CD14-positive monocyte (primary cell): Measurements from ENCODE around the gene INPP4B. TPM values are rescaled to one million over a fixed set of nuclear protein-coding genes. Genes with fewer than 3 reads are reported as not detected.

Source experiments
- DNase-seq, 3 donors: peaks; one replicate each; pipeline ENCODE4 v3.0.0-alpha.2; 2011 to 2022
- H2AFZ ChIP-seq: 2 replicates; pipeline ENCODE4 v1.6.0; 2012; ENCODE audit warnings: mild to moderate bottlenecking, low read depth, low read length, inconsistent platforms; ENCODE audit not compliant: insufficient read depth, poor library complexity, severe bottlenecking
- H3K27ac ChIP-seq, 2 donors: 1 replicate in 1 of 2; 2 replicates in 1 of 2; pipeline ENCODE4 v1.5.1; 2012 to 2013; ENCODE audit warnings: low read length in 2 of 2, control low read depth in 1 of 2, inconsistent platforms in 1 of 2, low read depth in 1 of 2, mild to moderate bottlenecking in 1 of 2
- H3K27me3 ChIP-seq, 2 donors: one replicate each; pipeline versions ENCODE4 v1.6.0 to v1.6.1; 2011 to 2013; ENCODE audit warnings: low read length in 2 of 2; ENCODE audit not compliant: control insufficient read depth in 2 of 2, insufficient read depth in 2 of 2
- H3K36me3 ChIP-seq, 2 donors: replicated peaks in 1 of 2; 1 replicate in 1 of 2; 2 replicates in 1 of 2; pipeline versions ENCODE4 v1.5.1 to v1.6.1; 2012 to 2013; ENCODE audit warnings: low read length in 2 of 2, control low read depth in 1 of 2, inconsistent platforms in 1 of 2, mild to moderate bottlenecking in 1 of 2; ENCODE audit not compliant: insufficient read depth in 2 of 2, control insufficient read depth in 1 of 2
- H3K4me1 ChIP-seq, 2 donors: 1 replicate in 1 of 2; 2 replicates in 1 of 2; pipeline versions ENCODE4 v1.5.1 to v1.6.1; 2012 to 2013; ENCODE audit warnings: low read length in 2 of 2, control low read depth in 1 of 2, inconsistent platforms in 1 of 2, mild to moderate bottlenecking in 1 of 2, moderate library complexity in 1 of 2; ENCODE audit not compliant: insufficient read depth in 2 of 2, control insufficient read depth in 1 of 2
- H3K4me2 ChIP-seq: replicated peaks from 2 replicates; pipeline ENCODE3; 2012; ENCODE audit warnings: low read length, moderate library complexity, mild to moderate bottlenecking; ENCODE audit not compliant: poor library complexity, severe bottlenecking; ENCODE audit errors: extremely low read depth
- H3K4me3 ChIP-seq, 3 experiments: fragments of 200-600 bp in 1 of 3; sonication (generic) in 1 of 3; replicated peaks in 1 of 3; 1 replicate in 2 of 3; 2 replicates in 1 of 3; pipeline ENCODE4 v1.5.1; 2011 to 2013; ENCODE audit warnings: low read length in 3 of 3, mild to moderate bottlenecking in 3 of 3, control low read depth in 2 of 3, low read depth in 2 of 3, inconsistent platforms in 1 of 3, moderate library complexity in 1 of 3
- H3K79me2 ChIP-seq: 2 replicates; pipeline ENCODE4 v1.6.0; 2012; ENCODE audit warnings: mild to moderate bottlenecking, control low read depth, inconsistent platforms, low read length, moderate library complexity; ENCODE audit not compliant: insufficient read depth
- H3K9ac ChIP-seq: 2 replicates; pipeline ENCODE4 v1.6.0; 2017; ENCODE audit warnings: low read length, mild to moderate bottlenecking; ENCODE audit not compliant: insufficient read depth, poor library complexity, severe bottlenecking
- H3K9me3 ChIP-seq, 2 donors: replicated peaks in 1 of 2; 1 replicate in 1 of 2; 2 replicates in 1 of 2; pipeline versions ENCODE4 v1.5.1 to v1.6.1; 2012 to 2013; ENCODE audit warnings: low read length in 2 of 2, control low read depth in 1 of 2; ENCODE audit not compliant: control insufficient read depth in 1 of 2, insufficient read depth in 1 of 2
- H4K20me1 ChIP-seq: 2 replicates; pipeline ENCODE4 v1.6.0; 2012; ENCODE audit warnings: mild to moderate bottlenecking, low read length, control low read depth, moderate library complexity; ENCODE audit not compliant: insufficient read depth
- H3K27ac Mint-ChIP-seq, 7 donors: one replicate each; pipeline ENCODE4 v1.8.0; 2020; ENCODE audit warnings: mild to moderate bottlenecking in 7 of 7, mixed read lengths in 7 of 7, moderate library complexity in 6 of 7, inconsistent platforms in 2 of 7
- H3K27me3 Mint-ChIP-seq, 3 donors: one replicate each; pipeline ENCODE4 v1.8.0; 2021 to 2022; ENCODE audit warnings: low read depth in 3 of 3, mild to moderate bottlenecking in 3 of 3, mixed read lengths in 3 of 3, moderate library complexity in 3 of 3, inconsistent platforms in 1 of 3
- H3K36me3 Mint-ChIP-seq, 2 donors: one replicate each; pipeline ENCODE4 v1.8.0; 2020; ENCODE audit warnings: mixed read lengths in 2 of 2, inconsistent platforms in 1 of 2, mild to moderate bottlenecking in 1 of 2
- H3K4me1 Mint-ChIP-seq: one replicate; pipeline ENCODE4 v1.8.0; 2020; ENCODE audit warnings: mild to moderate bottlenecking, mixed read lengths
- H3K4me3 Mint-ChIP-seq, 2 donors: one replicate each; pipeline ENCODE4 v1.8.0; 2020; ENCODE audit warnings: mild to moderate bottlenecking in 2 of 2, mixed read lengths in 2 of 2, moderate library complexity in 1 of 2
- H3K9me3 Mint-ChIP-seq, 7 donors: one replicate each; pipeline ENCODE4 v1.8.0; 2020 to 2022; ENCODE audit warnings: mixed read lengths in 7 of 7, mild to moderate bottlenecking in 6 of 7, moderate library complexity in 6 of 7, inconsistent platforms in 2 of 7
- WGBS: methylation state at CpG from one replicate; pipeline ENCODE4 v1.1.5; 2013; ENCODE audit warnings: missing lambda C conversion rate; ENCODE audit not compliant: insufficient coverage; 5-methylcytosine and 5-hydroxymethylcytosine counted together
- intact Hi-C, 2 donors: fragments of 100-400 bp; cut with micrococcal nuclease; formaldehyde crosslinking; loops; one replicate each; pipeline versions ENCODE4 v1.15.0 to v1.15.1; 2023
- polyA plus RNA-seq, 3 donors: library from polyadenylated mRNA; depleted of rRNA in 1 of 3; unstranded in 2 of 3; stranded (reverse) in 1 of 3; fragments of 300-500 nt in 2 of 3; fragments of >200 nt in 1 of 3; fragmentation: Illumina TruSeq in 2 of 3; gene quantifications; 1 replicate in 2 of 3; 2 replicates in 1 of 3; pipeline ENCODE4 v1.2.3, GENCODE V29; 2012 to 2021
- TF ChIP-seq, protein P1 (sequence below): fragments of 200-600 bp; IDR thresholded peaks from one replicate; pipeline ENCODE4 v1.8.0; 2022; ENCODE audit warnings: antibody characterized with exemption, mild to moderate bottlenecking

INPP4B gene
- polyA plus RNA-seq, 3 donors: 0.13 to 0.38 (median 0.22) TPM

DNA sequence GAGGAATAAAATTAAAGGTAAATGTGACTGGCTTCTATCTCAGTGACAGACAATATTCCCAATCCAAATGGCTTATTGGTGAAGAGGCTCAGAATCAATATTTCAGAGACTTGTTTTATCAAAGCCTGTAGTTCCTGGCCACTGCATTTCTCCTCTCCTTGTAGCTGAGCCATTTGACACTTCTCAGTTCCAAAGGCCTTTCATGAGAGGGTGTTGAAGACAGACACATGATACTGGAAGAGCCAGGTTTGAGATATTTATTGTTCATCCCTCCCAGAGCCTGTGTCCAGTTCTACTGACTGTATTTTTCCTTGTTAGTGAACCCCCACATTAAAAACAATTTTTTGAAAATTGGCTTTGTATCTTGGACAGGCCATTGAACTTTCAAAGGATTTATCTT is 12.9 kb upstream of the INPP4B start:
- DNase-seq: no peak
- Mint-ChIP-seq H3K27me3 (peaks cover 0 to 1% (median 0%) of the 10 kb centered on the region in 3 donors), H3K9me3 (peaks cover 0 to 5% (median 0%) of the 10 kb centered on the region in 7 donors), H3K4me3 (no peak overlapping the region), H3K36me3 (no peaks in the 10 kb centered on the region), H3K4me1 (peaks cover 1% of the 10 kb centered on the region), H3K27ac (no peak overlapping the region)
- Histone ChIP-seq H4K20me1 (no peaks in the 10 kb centered on the region), H3K4me3 (no peak overlapping the region), H3K4me2 (no peak overlapping the region), H3K4me1 (no peaks in the 10 kb centered on the region), H3K9me3 (no peaks in the 10 kb centered on the region), H2AFZ (no peak overlapping the region), H3K9ac (no peak overlapping the region), H3K79me2 (no peaks in the 10 kb centered on the region), H3K27ac (no peak overlapping the region), H3K36me3 (no peaks in the 10 kb centered on the region), H3K27me3 (no peaks in the 10 kb centered on the region)
- intact Hi-C loops: no loop called here
- TF ChIP-seq, protein P1, sequence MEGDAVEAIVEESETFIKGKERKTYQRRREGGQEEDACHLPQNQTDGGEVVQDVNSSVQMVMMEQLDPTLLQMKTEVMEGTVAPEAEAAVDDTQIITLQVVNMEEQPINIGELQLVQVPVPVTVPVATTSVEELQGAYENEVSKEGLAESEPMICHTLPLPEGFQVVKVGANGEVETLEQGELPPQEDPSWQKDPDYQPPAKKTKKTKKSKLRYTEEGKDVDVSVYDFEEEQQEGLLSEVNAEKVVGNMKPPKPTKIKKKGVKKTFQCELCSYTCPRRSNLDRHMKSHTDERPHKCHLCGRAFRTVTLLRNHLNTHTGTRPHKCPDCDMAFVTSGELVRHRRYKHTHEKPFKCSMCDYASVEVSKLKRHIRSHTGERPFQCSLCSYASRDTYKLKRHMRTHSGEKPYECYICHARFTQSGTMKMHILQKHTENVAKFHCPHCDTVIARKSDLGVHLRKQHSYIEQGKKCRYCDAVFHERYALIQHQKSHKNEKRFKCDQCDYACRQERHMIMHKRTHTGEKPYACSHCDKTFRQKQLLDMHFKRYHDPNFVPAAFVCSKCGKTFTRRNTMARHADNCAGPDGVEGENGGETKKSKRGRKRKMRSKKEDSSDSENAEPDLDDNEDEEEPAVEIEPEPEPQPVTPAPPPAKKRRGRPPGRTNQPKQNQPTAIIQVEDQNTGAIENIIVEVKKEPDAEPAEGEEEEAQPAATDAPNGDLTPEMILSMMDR: no peak

DNA sequence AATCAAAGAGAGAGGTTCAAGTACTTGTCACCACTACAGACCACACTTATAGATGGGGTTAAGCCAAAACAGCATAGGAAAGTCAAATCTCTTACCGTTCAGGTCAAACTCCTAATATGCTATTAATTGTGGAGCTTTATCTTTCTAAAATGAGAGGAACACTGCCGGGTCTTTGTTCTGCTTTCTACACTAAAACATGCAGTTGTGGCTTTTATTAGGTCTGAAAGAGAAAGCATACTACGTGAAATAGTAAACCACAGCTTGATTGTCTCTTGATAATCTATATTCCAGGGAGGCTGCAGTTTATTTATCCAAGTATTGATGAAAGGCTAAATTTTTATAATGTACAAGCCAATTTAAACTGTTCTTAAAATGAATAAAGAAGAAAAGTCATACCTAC is 12.3 kb upstream of the INPP4B start:
- no peaks in the 10 kb centered on the region for H3K36me3 Mint-ChIP-seq
- Histone ChIP-seq H3K4me1 (no peaks in the 10 kb centered on the region), H3K9me3 (no peaks in the 10 kb centered on the region), H3K4me2 (no peak overlapping the region), H3K4me3 (no peak overlapping the region), H4K20me1 (no peaks in the 10 kb centered on the region), H3K79me2 (no peaks in the 10 kb centered on the region), H3K27ac (no peak overlapping the region), H2AFZ (no peak overlapping the region), H3K9ac (no peak overlapping the region), H3K36me3 (no peaks in the 10 kb centered on the region), H3K27me3 (no peaks in the 10 kb centered on the region)
- intact Hi-C loops: no loop called here
- H3K27ac Mint-ChIP-seq: no peak overlapping the region
- TF ChIP-seq, protein P1: no peak
- no CpG with 5 or more reads among the region's 3 CpGs for WGBS
- H3K27me3 Mint-ChIP-seq: no peaks in the 10 kb centered on the region
- no peak for DNase-seq
- H3K4me1 Mint-ChIP-seq: peaks cover 1% of the 10 kb centered on the region
- no peak overlapping the region for H3K4me3 Mint-ChIP-seq
- peaks cover 0 to 5% (median 0%) of the 10 kb centered on the region in 7 donors for H3K9me3 Mint-ChIP-seq
